ENCODE measurements around the gene CARD6.
"Not testable (repeated sequence)": the region's sequence is repeated elsewhere in the genome, so short reads cannot be mapped to it uniquely, and the experiment has no call there.

CARD6 gene

GRCh38 chr5:40841068-40841805 is at the start of gene CARD6:
TSS of gene CARD6 (plus strand) at chr5:40841367. CDS start at chr5:40841383, 16 bp downstream.
- peak; percentile 29 to 44 for ATAC-seq

- no peak for ATAC-seq
These were observed 49.4 kb upstream of the CARD6 start for GRCh38 chr5:40791715-40792139.

GRCh38 chr5:40792691-40793090 is 48.5 kb upstream of the CARD6 start:
- ATAC-seq = not testable (repeated sequence)

GRCh38 chr5:40794340-40794739 is 46.8 kb upstream of the CARD6 start:
- not testable (repeated sequence) for ATAC-seq

GRCh38 chr5:40794877-40795276 is 46.3 kb upstream of the CARD6 start:
- not testable (repeated sequence) for ATAC-seq

GRCh38 chr5:40796487-40796889 is 44.7 kb upstream of the CARD6 start:
- no peak for ATAC-seq

- ATAC-seq = peak; percentile 32 to 42
These were observed 43.7 kb upstream of the CARD6 start for GRCh38 chr5:40797273-40798011.

- peak; percentile 96 to 97 for ATAC-seq
These were observed 43.0 kb upstream of the CARD6 start, which contains the start of gene PRKAA1 for GRCh38 chr5:40798012-40798800. TSS of gene PRKAA1 (minus strand) at chr5:40798374. CDS start at chr5:40798189, 185 bp downstream.

GRCh38 chr5:40798801-40799210 is 42.4 kb upstream of the CARD6 start:
- no peak for ATAC-seq

GRCh38 chr5:40799258-40799657 is 41.9 kb upstream of the CARD6 start:
- ATAC-seq = no peak

GRCh38 chr5:40801771-40802562 is 39.2 kb upstream of the CARD6 start:
- ATAC-seq = no peak

- ATAC-seq = no peak
These were observed 29.0 kb upstream of the CARD6 start for GRCh38 chr5:40812125-40812524.

GRCh38 chr5:40813698-40814281 is 27.4 kb upstream of the CARD6 start:
- peak in 1 of 2 donors; percentile 30 for ATAC-seq

GRCh38 chr5:40823459-40823858 is 17.7 kb upstream of the CARD6 start:
- no peak for ATAC-seq

GRCh38 chr5:40825461-40826043 is 15.6 kb upstream of the CARD6 start:
- ATAC-seq = not testable (repeated sequence)

- no peak for ATAC-seq
These were observed 14.5 kb upstream of the CARD6 start for GRCh38 chr5:40826489-40827187.

- ATAC-seq = no peak
These were observed 13.8 kb upstream of the CARD6 start for GRCh38 chr5:40827188-40827977.

- no peak for ATAC-seq
These were observed 13.0 kb upstream of the CARD6 start for GRCh38 chr5:40828021-40828631.

All from activated CD4-positive, CD25-positive, alpha-beta regulatory T cell treated with anti-CD3 and anti-CD28 coated beads, Interleukin-2, amount 50 U/mL, for 24 hours (primary cell).